HG02938 (cell line): ENCODE data around the gene ENG.
"Not testable (repeated sequence)": the region's sequence is repeated elsewhere in the genome, so short reads cannot be mapped to it uniquely, and the experiment has no call there.

Source experiments
- ATAC-seq: cut with Tn5 transposase; IDR thresholded peaks from one replicate; pipeline ENCODE4 v1.9.1; 2021; ENCODE audit warnings: mild to moderate bottlenecking, moderate library complexity; ENCODE audit not compliant: unreplicated experiment

ENG gene

DNA sequence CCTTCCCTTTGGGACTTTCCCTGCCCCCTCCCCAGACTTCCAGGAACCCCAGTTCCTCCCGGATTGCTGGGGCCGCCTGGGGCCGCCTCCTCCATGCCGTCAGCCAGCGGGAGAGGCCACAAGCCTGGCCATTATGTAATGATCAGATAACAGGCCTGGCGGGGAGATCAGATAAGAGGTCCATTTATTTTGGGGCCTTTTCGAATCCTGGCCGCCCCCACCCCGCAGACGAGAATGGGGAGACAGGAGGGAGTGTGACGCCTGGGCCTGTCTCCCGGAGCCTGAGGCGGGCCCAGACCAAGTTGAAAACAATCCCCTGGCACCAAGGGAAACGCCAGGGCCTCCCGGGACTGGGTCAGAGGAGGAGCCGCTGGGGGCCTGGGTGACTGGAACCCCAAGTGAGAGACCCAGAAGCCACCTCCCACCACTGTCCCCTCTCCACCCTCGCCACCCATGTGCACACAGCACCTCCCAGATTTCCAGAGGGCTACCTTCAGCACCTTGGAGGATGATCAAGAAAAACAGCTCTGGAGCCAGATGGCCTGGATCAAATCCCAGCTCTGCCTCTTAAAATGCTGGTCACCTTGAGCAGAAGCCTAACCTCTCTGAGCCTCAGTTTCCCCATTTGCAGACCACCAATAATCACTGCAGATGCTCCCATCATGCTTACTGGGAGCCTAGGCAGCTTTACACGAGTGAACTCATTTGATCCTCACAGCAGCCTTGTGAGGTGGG, 7.8 kb downstream of the ENG start:
- ATAC-seq = no peak

- not testable (repeated sequence) for ATAC-seq
These were observed 8.8 kb downstream of the ENG start for GRCh38 chr9:127845619-127846018.

DNA sequence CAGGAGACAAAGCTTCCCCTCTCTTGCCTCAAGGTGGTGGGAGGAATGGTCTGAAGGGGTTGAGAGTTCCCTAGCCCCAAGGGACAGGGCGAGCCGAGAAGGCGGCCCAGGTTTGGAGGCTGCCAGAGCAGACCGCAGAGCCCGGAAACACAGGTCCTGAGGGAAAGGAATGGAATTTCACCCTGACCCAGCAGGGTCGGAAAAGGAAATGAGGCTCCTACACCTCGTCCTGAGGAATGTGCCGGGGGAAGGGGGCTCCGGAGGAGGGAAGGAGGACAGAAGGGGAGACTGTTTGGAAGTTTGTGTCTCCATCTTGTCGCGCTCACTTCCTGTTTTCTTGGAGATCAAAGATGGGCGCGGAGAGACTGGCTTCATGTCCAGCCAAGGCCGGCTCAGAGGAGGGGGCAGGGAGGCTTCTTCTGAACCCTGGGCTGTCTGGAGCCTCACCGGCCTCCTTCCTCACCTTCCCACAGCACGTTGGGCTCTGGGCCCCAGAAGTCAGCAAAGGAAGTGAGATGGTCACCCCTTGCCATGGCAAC, 9.6 kb downstream of the ENG start:
- no peak for ATAC-seq

DNA sequence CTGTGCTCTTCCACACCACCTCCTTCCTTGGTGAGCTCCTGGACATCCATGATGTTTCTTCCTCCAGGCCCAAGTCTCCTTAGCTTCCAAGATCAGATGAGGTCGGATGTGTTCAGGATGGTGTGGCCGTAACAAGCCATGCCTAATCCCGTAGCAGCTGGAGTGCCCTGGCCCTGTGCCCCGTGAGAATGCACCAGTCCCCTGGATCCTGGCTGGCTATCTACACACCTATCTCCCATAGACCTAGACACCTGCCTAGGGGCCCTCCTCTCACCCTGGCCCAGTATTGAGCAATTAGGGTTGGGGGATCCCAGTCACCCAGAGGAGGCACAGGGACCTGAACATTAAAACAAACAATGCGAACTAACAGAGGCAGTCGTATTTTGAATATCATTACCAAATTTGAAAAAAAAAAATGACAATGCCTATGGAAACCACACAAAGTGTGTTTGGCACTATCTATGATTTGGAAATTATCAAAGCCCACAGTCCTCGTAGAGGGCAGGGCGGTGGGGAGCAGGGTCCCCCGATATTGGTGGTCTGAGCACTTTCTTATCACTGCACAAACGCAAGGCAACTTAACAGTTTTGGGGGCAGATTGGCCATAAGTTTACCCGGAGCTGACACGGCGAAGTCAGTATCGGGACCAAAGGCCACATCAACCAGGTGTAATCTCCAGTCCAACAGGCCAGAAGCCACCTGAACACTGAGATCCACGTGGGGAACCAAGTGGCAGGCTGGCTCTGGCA, 13.2 kb downstream of the ENG start:
- ATAC-seq = no peak

DNA sequence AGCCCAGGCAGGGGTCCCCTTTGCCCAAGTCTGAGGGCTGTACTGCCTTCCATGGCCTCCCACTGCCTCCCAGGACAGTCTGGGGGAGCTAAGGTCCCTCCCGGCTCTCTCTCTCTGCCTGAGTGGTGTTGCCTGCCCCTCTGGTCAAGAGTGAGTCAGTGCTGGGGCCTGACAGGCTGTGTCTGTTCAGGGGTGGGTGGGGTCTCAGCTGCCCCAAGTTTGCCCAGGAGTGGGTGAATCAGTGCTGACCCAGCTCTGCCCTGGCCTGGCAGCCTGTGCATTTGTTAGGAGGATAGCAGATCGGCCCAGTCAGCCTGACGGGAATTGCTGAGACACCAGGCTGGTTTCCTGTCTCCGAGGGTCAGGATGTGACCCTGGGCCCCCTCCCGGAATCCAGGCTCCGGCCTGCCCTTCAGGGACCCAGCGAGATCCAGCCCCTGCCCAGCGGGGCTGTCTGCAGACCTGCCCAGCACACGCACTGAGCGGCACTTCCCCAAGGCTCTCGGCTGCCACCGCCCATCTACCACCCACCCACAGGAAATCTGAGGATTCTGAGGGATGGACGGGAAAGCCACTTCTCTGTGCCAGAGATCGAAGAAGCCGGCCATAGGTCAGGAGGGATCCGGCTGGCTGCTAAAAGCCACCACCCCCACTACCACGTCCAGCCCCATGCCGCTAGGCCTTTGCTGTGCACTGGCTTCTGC, 15.9 kb downstream of the ENG start:
- no peak for ATAC-seq

DNA sequence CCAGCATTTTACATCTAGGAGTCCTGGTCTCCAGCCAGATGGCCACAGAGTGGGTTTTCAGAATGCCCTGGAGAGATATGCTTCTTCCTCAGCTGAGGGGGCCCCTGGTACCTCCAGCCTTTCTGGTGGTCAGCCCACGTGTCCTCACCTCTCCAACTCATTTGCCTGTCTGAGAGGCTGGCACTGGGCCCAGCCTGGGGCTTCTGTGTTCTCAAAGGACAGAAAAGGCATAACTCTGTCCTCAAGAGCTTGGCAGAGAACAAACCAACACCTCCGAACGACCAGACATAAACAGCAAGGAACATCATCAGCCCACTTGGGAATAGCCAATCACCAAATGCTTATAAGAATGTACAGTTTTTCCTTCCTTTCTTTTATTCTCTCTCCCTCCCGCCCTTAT, 17.1 kb downstream of the ENG start:
- ATAC-seq = no peak

DNA sequence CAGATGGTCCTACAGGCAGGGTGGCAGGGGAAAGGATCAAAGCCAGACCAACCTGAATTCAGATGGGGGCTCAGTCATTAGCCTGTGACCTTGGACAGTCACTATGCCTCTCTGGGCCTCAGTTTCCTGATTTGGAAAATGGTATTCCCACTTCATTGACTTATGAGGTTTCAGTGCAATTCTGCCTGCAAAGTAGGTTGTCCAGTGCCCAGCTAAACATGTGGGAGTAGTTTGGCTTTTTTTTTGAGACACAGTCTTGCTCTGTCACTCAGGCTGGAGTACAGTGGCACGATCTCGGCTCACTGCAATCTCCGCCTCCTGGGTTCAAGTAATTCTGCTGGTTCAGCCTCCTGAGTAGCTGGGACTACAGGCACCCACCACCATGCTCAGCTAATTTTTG, 17.9 kb downstream of the ENG start:
- not testable (repeated sequence) for ATAC-seq

GRCh38 chr9:127835991-127836516, 18.4 kb downstream of the ENG start:
- ATAC-seq = no peak

- no peak for ATAC-seq
These were observed 20.9 kb downstream of the ENG start for GRCh38 chr9:127833555-127833954.

GRCh38 chr9:127832248-127832647, 22.2 kb downstream of the ENG start:
- ATAC-seq = no peak

- ATAC-seq = no peak
These were observed 25.1 kb downstream of the ENG start for GRCh38 chr9:127829205-127829906.

DNA sequence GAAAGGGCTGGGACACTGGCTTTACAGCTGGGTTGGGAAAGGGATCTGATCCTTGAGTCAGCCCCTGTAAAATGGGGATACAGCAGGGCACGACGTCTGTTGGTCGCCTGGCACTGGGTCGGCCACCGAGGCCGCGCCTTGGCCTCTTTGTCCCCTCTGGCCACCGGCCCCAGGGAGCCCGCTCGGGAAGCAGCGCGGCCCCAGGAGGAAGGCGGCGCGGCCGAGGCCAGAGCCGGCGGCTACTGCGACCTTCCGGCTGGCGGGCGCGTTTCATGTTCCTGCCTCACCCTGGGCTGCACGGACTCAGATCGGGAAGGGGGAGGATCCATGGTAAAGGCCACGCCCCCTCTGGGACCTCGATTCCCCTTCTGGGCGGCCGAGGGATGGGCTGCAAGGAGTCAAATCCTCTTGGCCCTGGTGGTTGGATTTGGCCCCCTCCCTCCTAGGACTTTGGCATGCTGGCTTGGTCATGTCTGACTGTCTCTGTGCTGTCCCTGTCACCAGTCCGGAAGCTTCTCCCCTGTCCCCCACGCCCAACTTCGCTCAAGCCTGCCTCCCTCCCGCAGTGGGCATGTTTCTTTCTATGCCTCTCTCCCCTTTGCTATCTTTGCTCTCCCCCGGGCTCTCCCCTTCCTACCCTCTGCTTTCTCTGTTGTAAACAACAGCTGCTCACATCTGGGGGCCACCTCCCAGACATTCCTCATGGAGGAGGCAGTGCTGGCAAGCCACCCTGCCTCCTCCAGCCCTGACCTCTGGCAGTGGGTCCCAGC, 26.0 kb downstream of the ENG start:
- ATAC-seq = no peak

DNA sequence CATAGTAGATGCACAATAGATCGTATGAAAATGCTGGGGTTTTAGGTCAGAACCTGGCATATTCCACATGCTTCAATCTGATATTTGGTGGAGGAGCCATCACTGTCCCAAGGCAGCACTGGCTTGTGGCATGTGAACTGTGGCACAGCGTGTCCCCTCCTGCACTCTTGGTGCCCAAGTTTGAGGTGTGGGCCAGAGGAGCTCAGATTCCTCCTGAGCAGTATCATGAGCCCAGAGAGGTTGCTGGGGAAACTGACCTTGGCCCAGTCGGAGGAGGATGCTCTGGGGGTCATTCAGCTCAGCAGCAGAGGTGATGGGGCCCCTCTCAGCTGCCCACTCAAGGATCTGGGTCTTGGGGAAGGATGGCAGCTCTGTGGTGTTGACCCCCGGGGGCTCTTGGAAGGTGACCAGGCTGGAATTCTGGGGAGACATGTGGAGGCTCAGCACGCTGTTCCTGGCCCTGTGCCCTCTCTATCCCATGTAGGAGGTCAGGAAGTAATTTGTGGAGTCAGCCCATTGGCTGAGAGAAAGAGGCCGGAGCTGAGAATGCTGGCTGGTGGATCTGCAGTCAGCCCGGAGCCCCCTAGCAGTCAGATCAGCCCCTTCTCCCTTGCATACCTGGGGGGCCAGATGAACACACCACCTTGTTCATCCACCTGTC, 28.1 kb downstream of the ENG start:
- ATAC-seq = no peak

- no peak for ATAC-seq
These were observed 29.0 kb downstream of the ENG start for GRCh38 chr9:127825319-127826051.

DNA sequence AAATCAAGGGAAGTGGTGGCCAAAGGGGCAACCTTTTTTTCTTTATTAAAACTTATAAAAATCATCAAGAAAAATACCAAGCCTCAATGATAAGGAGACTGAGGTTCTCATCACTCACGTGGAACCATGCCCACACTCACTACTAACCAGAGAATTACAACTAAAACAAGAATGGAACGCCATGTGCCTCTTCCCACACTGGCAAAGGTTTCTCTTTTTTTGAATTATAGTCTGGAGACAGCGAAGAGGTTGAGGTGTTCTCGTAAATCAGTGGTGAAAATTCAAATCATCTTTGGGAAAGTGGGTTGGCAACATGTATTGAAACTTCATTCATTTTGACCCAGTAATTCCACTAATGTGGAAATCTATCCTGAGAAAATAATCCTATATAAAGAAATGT, 32.4 kb downstream of the ENG start:
- ATAC-seq = no peak

- ATAC-seq = no peak
These were observed 35.9 kb downstream of the ENG start for GRCh38 chr9:127818574-127818973.

DNA sequence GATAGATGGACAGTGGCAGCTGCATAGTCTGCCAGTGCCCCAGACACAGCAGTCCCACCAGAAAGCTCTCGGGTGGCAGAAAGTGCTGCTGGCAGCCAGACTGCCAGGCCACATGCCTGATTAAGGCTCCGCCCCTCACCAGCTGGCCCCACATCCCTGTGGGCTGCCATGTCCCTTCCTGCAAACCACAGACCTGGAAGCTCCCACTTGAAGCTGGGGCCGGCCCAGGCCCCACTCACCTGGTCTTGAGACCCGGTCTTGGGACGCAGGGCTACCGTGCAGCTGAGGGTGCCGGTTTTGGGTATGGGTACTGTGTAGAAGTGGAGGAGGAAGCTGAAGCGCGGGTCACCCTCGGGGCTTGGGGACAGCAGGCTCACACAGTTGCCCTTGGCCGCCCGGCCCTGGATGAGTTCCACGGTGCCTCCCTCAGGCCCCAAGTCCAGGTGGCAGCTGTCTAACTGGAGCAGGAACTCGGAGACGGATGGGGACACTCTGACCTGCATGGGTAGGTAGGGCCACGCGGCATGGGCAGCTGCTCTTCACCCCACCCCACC, 36.5 kb downstream of the ENG start:
- ATAC-seq = no peak

DNA sequence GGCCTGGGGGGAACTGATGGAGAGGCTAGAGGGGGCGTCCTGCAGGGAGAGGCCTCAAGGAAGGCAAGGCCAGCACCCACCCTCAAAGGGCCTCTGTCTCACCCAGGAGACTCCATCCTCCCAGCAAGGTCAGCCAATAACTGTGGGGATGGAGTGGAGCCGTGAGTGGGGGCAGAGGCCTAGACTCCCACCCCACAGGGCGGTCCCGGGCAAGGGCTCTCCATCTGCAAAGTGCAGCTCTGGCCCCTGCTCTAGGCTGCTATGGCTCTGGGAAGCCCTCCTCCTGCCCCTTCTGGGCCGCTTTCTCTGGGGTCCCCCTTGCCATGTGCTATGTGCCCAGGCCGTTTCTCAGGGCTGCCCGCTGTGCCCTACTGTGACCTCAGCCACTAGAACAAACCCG, 37.7 kb downstream of the ENG start:
- ATAC-seq = no peak

GRCh38 chr9:127816362-127816725, 38.1 kb downstream of the ENG start:
- no peak for ATAC-seq
